H1 (cell line): Measurements from ENCODE around the gene CNIH3.

Source experiments
- ATF3 ChIP-seq: IDR thresholded peaks from 2 replicates; pipeline ENCODE4 v1.6.1; 2011; ENCODE audit warnings: low read depth, mild to moderate bottlenecking, low read length; ENCODE audit not compliant: insufficient read depth
- CTCF ChIP-seq, 3 experiments: IDR thresholded peaks; 1 replicate in 2 of 3; 2 replicates in 1 of 3; pipeline versions ENCODE4 v1.5.1 to v1.6.1; 2011; ENCODE audit warnings: low read length in 3 of 3, mild to moderate bottlenecking in 3 of 3, inconsistent platforms in 2 of 3, low read depth in 1 of 3, moderate library complexity in 1 of 3; ENCODE audit not compliant: insufficient read depth in 1 of 3; ENCODE audit errors: control extremely low read depth in 1 of 3
- JUND ChIP-seq: IDR thresholded peaks from 2 replicates; pipeline ENCODE4 v1.6.1; 2011; ENCODE audit warnings: mild to moderate bottlenecking, improper control_type of control experiment, low read length
- POLR2A ChIP-seq, 2 experiments: IDR thresholded peaks; 1 replicate in 1 of 2; 2 replicates in 1 of 2; pipeline ENCODE4 v1.6.1; 2011; ENCODE audit warnings: low read depth in 2 of 2, low read length in 2 of 2, mild to moderate bottlenecking in 2 of 2; ENCODE audit errors: control extremely low read depth in 1 of 2
- SIN3A ChIP-seq, 2 experiments: IDR thresholded peaks in 1 of 2; conservative IDR thresholded peaks in 1 of 2; 2 replicates each; pipeline ENCODE4 v1.6.1; 2011 to 2012; ENCODE audit warnings: low read length in 2 of 2, improper control_type of control experiment in 1 of 2, low read depth in 1 of 2, mild to moderate bottlenecking in 1 of 2
- SP1 ChIP-seq: IDR thresholded peaks from 2 replicates; pipeline ENCODE4 v1.6.1; 2011; ENCODE audit warnings: low read depth, low read length
- SRF ChIP-seq: IDR thresholded peaks from 2 replicates; pipeline ENCODE4 v1.6.1; 2011; ENCODE audit warnings: mild to moderate bottlenecking, low read depth, low read length, moderate library complexity

GRCh38 chr1:224615861-224616755 lies at the start of gene CNIH3:
- TF ChIP-seq CTCF (IDR thresholded peaks at IDR 0.05; ENCODE audit: control extremely low read depth in 1 of 3, insufficient read depth in 1 of 3, low read depth in 1 of 3, low read length in 3 of 3) (no peak), JUND (no peak), SRF (no peak), POLR2A (IDR thresholded peaks at IDR 0.05; ENCODE audit: control extremely low read depth in 1 of 2, low read depth in 2 of 2, low read length in 2 of 2) (no peak; a peak in 2 of 3 replicates), ATF3 (no peak), SIN3A (conservative IDR thresholded peaks at IDR 0.05 in 1 of 2, IDR thresholded peaks at IDR 0.05 in 1 of 2; ENCODE audit: low read depth in 1 of 2, low read length in 2 of 2) (peak; percentile 39 to 76; a peak in 1 of 4 replicates), SP1 (peak; percentile 47; the same call in 1 of the 2 replicates)
